Stimulated activated CD4-positive, alpha-beta T cell treated with anti-CD3 and anti-CD28 coated beads, Interleukin-12 subunit alpha, Interleukin-12 subunit beta, amount 100 ng/mL, for 4 hours (primary cell): ENCODE results near the gene KCNQ1.

Source experiments
- DNase-seq: peaks from one replicate; pipeline ENCODE4 v3.0.0-alpha.2; 2020

Gene KCNQ1

GRCh38 chr11:2858995-2859698 lies 414.3 kb downstream of the KCNQ1 start:
- no peak for DNase-seq

GRCh38 chr11:2859699-2860037 lies 414.9 kb downstream of the KCNQ1 start:
- no peak for DNase-seq

GRCh38 chr11:2860636-2861035 lies 415.8 kb downstream of the KCNQ1 start:
- DNase-seq: no peak

GRCh38 chr11:2862395-2863275 lies 417.8 kb downstream of the KCNQ1 start:
- DNase-seq: no peak

- DNase-seq: no peak
These were observed 418.4 kb downstream of the KCNQ1 start for GRCh38 chr11:2863276-2863618.

- no peak for DNase-seq
These were observed 420.1 kb downstream of the KCNQ1 start for GRCh38 chr11:2864901-2865300.

- DNase-seq: no peak
These were observed 421.2 kb downstream of the KCNQ1 start for GRCh38 chr11:2865922-2866577.

GRCh38 chr11:2867142-2867541 lies 422.3 kb downstream of the KCNQ1 start:
- no peak for DNase-seq

- DNase-seq: no peak
These were observed 423.1 kb downstream of the KCNQ1 start for GRCh38 chr11:2867722-2868505.

- DNase-seq: no peak
These were observed 423.8 kb downstream of the KCNQ1 start for GRCh38 chr11:2868506-2869133.

GRCh38 chr11:2869134-2869526 lies 424.3 kb downstream of the KCNQ1 start:
- DNase-seq: no peak

GRCh38 chr11:2869561-2870427 lies 425.0 kb downstream of the KCNQ1 start:
- no peak for DNase-seq

GRCh38 chr11:2870460-2870859 lies 425.7 kb downstream of the KCNQ1 start:
- no peak for DNase-seq

GRCh38 chr11:2870969-2871680 lies 426.3 kb downstream of the KCNQ1 start:
- DNase-seq: no peak

GRCh38 chr11:2874963-2875362 lies 430.2 kb downstream of the KCNQ1 start:
- no peak for DNase-seq

- DNase-seq: no peak
These were observed 432.7 kb downstream of the KCNQ1 start for GRCh38 chr11:2877474-2877873.

GRCh38 chr11:2878782-2879181 lies 434.0 kb downstream of the KCNQ1 start:
- DNase-seq: no peak

GRCh38 chr11:2880646-2881045 lies 435.8 kb downstream of the KCNQ1 start:
- DNase-seq: no peak

GRCh38 chr11:2881076-2881980 lies 436.5 kb downstream of the KCNQ1 start:
- no peak for DNase-seq

GRCh38 chr11:2881981-2882375 lies 437.2 kb downstream of the KCNQ1 start:
- DNase-seq: no peak
